Stimulated activated CD4-positive, alpha-beta T cell treated with anti-CD3 and anti-CD28 coated beads, TNF-alpha, amount 100 ng/mL, for 1 hour (primary cell): ENCODE results near the gene ZFP1.
"Not testable (repeated sequence)": the region's sequence is repeated elsewhere in the genome, so short reads cannot be mapped to it uniquely, and the experiment has no call there.

Experiments used
- DNase-seq, 3 donors: peaks; one replicate each; pipeline ENCODE4 v3.0.0-alpha.2; 2020; ENCODE audit warnings: low read depth in 3 of 3, low spot score in 1 of 3

Gene ZFP1

GRCh38 chr16:75203096-75203495, 54.8 kb downstream of the ZFP1 start:
- no peak for DNase-seq

DNA sequence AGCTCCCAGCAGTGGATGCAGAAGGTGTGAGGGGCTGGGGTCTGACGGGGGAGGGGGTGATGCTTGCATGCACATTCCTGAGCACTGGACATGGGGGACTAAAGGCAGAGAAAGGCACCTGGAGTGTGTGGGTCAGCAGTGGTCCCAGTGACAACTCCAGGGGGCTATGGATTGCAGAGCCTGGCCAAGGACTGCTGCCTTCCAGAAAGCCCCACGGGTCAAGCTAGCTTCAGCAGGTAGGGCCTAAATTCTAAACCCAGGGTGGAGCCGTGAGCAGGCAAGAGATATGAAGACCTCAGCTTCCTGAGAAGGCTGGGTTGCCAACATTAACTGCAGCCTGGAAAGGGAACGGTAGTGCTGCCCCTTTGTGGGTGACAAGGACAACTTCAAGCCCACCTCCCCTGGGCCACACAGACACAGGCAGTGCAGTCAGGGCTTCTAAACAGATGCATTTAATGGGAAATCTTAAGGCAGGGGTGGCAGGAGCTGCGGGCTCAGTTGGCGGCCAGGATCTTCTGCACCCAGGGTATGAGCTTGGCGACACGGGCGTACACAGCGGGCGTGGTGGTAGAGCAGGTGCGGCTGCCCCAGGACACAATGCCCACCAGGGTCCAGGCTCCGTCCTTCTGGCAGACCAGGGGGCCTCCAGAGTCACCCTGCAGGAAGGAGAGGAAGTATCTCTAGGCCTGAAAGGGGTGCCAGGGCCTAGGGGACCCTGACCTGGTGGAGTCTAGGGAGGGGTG, 55.5 kb downstream of the ZFP1 start:
- no peak for DNase-seq

- DNase-seq: no peak
Measured at GRCh38 chr16:75204410-75204758, 56.1 kb downstream of the ZFP1 start.

GRCh38 chr16:75204905-75205304, 56.6 kb downstream of the ZFP1 start:
- not testable (repeated sequence) for DNase-seq

DNA sequence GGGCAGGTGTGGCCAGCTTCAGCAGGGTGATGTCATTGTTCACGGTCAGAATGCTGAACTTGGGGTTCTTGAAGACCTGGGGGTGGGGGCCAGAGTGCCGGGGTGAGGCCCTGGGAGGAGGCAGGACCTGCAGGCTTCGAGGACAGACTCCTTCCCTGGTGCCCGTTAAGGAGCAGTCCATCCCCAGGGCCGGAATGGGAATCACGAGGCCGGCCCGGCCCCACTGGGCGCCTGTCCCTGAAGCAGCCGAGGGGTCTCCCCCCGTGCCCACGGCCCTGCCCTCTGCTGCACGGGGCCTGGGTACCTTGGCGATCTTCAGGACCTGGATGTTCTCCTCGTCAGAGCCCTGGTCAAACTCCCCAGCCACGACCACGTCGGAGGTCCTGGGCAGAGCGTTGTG, 57.1 kb downstream of the ZFP1 start:
- DNase-seq: not testable (repeated sequence)

GRCh38 chr16:75205961-75206748, 57.8 kb downstream of the ZFP1 start:
- not testable (repeated sequence) for DNase-seq

DNA sequence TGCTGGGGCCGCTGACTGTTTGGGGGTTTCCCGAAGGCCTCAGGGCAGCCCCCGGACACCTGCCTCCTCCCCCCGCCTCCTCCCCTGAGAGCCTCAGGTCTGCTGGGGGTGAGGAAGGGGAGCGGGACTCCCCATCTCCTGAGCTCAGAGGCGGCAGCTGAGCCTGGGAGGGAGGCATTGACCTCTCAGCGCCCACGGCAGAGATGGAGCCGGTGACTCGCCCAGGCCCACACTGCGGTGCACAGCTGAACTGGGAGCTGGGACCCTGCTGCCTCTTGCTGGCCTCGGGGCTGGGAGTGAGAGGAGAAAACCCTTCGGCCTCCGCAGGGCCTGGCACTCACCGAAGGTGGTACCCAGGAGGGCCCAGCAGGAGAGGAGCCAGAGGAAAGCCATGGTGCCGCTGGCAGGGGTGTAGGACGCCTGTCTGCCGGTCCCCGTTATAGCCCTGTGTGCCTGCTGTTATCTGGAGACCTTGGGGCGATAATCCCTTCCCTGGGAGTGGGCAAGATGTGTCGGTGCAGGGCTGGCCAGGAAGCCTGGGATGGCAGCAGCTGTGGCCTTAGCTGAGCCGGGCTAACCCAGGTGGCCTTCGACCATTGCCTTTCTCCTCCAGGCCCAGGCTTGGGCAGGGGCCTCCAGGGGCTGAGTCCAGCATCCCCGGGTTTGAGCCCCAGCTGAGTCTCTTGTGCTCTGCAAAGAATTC, 58.6 kb downstream of the ZFP1 start, which contains the start of gene CTRB2:
CTRB2 (minus strand) TSS at position 413 of the 703 bp plus-strand sequence; CDS start at position 393, 20 bp downstream.
- no peak for DNase-seq

DNA sequence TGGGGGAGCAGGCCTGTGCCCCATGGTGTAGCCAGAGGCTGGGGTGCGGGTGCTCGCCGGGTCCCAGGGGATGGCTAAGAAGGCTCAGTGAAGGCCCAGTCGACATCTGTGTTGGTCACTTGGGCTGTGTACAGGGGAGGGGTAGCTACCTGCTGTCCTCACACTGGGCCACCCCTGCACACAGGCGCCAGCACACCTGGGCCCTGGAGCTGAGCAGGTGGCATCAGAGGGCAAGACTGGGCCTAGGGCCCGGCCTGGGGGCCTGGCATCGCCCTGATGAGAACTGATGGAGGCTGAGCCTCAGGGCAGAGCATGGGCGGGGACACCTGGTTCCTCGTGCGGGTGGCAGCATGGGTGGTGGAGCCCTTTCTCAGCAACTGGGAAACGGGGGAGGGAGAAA, 59.5 kb downstream of the ZFP1 start:
- DNase-seq: no peak

DNA sequence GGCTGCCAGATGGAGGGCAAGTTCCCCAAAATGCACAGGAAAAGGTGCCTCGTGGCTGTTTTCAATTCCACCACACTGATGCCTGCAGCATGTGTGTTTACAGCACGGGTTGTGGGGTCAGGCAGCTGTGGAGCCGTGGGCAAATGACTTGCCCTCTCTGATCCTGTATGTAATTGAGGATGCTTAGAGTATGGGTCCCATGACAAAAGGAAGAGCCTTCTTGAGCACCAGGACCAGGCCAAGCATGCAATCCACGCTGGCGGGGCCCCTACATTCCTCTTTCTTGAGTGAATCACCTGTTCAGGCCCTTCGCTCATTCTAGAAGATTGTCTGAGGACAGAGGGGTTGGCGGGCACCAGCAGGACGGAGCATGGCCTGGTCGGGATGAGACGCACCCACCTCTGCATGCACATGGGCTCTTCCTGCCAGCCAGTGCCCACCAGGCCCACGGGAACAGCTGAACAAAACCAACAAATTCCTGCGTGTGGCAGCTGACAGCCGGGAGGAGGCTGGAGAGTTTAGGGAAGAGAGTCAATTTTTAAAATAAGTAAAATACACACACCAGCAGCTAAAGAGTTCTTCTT, 60.0 kb downstream of the ZFP1 start:
- no peak for DNase-seq

- no peak for DNase-seq
Measured at GRCh38 chr16:75208861-75209505, 60.7 kb downstream of the ZFP1 start.

DNA sequence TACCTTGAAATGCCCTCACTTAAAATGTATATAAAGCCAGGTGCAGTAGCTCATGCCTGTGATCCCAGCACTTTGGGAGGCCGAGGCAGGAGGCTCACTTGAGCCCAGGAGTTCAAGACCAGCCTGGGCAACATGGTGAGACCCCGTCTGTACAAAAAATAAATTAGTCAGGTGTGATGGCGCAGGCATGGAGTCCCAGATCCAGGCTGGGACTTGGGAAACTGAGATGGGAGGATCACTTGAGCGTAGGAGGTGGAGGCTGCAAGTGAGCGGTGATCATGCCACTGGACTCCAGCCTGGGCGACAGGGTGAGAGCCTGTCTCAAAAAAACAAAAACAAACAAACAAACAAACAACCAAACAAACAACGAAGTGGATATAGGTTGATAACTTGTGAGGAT, 61.2 kb downstream of the ZFP1 start:
- not testable (repeated sequence) for DNase-seq

DNA sequence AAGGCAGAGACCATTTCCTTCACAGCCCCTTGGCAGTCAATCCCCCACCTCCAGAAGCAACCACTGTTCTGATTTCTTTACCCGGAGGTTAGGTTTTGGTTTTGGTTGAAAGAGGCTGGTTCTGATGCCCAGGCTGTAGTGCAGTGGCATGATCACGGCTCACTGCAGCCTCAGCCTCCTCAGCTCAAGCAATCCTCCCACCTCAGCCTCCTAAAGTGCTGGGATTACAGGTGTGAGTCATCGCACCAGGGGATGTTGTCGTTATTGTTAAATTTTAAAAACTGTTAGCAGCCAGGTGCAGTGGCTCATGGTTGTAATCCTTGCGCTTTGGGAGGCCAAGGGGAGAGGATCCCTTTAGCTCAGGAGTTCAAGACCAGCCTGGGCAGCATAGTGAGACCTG, 61.6 kb downstream of the ZFP1 start:
- DNase-seq: no peak

DNA sequence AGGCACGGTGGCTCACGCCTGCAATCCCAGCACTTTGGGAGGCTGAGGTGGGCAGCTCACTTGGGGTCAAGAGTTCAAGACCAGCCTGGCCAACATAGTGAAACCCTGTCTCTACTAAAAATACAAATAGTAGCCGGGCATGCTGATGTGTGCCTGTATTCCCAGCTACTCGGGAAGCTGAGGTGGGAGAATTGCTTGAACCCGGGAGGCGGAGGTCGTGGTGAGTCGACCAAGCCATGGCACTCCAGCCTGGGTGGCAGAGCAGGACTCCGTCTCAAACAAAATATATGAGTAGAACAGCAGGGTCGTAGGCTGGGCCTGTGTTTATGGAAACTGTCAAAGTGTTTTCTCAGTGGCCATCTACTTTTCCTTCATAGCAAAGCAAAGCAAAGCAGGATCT, 63.0 kb downstream of the ZFP1 start:
- DNase-seq: not testable (repeated sequence)

GRCh38 chr16:75216127-75216526, 67.8 kb downstream of the ZFP1 start:
- no peak for DNase-seq

DNA sequence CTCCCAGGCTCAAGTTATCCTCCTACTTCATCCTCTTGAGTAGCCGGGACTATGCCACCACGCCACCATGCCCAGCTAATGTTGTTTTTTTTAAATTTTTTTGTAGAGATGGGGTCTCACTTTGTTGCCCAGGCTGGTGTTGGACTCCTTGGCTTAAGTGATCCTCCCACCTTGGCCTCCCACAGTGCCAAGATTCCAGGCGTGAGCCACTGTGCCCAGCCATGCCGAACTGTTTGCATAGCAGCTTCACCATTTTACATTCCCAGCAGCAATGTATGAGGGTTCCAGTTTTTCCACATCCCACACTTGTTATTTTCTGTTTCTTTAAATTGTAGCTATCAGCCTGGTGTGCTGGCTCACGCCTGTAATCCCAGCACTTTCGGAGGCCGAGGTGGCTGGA, 68.3 kb downstream of the ZFP1 start:
- DNase-seq: no peak

DNA sequence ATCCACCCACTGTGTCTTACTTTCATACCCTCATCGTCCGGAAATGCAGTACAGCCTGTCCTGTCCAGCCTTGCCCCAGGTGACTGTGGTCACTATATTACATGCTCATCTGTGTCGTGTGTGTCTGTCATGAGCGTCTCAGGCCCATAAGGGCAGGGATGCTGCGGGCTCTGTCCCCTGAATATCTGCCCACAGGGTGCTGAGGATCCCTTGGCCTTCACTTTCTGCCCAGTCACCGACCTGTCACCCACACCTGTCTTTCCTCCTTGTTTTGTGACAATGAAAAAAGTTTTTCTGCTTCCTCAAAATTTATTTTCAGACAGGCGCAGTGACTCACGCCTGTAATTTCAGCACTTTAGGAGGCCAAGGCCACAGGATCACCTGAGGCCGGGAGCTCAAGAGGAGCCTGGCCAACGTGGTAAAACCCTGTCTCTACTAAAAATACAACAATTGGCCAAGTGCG, 69.1 kb downstream of the ZFP1 start:
- DNase-seq: no peak

- DNase-seq: no peak
Measured at GRCh38 chr16:75218256-75219076, 70.1 kb downstream of the ZFP1 start, which contains the start of gene CTRB1. TSS of gene CTRB1 (plus strand) at chr16:75218988. CDS start at chr16:75219008, 20 bp downstream.

DNA sequence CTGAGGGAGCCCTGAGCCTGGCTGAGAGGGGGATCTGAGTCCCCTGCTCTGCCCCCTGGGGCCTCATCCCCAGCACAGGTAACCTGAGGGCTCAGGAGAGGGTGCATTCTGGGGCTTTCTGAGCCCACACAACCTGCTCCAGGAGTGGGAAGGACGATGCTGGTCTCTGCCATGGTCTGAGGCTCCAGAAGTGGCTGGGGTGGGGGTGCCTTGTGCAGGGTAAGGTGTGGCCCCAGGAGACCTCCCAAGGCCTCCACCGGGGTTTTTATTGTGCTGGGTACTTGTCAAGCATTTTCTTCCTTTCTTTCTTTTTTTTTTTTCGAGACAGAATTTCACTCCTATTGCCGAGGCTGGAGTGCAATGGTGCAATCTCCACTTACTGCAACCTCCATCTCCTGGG, 70.8 kb downstream of the ZFP1 start:
- no peak for DNase-seq

DNA sequence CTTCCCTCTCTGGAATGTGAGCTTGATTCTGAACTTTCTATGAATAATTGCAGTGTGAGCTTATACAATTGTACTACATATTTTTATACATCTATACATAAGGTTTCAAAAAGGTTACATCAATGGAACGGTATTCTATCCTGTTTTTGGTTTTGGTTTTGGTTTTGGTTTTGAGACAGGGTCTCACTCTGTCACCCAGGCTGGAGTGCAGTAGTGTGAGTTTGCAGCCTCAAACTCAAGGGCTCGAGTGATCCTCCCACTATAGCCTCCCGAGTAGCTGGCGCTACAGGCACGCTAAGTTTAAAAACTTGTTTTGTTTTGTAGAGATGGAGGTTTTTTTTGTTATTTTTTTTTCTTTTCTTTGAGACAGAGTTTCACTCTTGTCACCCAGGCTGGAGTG, 71.5 kb downstream of the ZFP1 start:
- peak in 1 of 3 donors; percentile 16 for DNase-seq
